ENCODE measurements around the gene PEX6. TPM values are rescaled to one million over a fixed set of nuclear protein-coding genes. Genes with fewer than 3 reads are reported as not detected.

Gene PEX6
- total and polyA plus RNA-seq, 2 donors (not counting 3 experiments of a cell fraction or from before 2014, with no cell fraction given) = 9.9 to 11.2 TPM

DNA sequence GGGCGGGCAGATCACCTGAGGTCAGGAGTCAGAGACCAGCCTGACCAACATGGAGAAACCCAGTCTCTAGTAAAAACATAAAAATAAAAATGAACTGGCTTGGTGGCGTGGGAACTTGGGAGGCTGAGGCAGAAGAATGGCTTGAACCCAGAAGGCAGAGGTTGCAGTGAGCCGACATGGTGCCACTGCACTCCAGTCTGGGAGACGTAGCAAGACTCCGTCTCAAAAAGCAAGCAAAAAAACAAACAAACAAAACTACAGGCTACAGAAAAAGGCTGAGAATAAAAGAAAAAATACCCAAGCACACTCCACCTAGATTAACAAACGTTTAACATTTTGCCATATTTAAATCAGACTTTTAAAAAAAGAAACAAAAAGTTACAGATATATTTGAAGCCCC lies 57.2 kb downstream of the PEX6 start:
- Histone ChIP-seq H3K36me3 (ENCODE audit: control insufficient read depth in 2 of 2, extremely low read depth in 1 of 2, insufficient read depth in 2 of 2, low read length in 2 of 2) (no peaks in the 10 kb centered on the region), H3K27me3 (ENCODE audit: control insufficient read depth in 2 of 2, insufficient read depth in 2 of 2, low read length in 2 of 2) (peaks cover 0 to 3% of the 10 kb centered on the region in 2 experiments), H3K9me1 (replicated peaks; ENCODE audit: control insufficient read depth, extremely low read depth, insufficient read depth, low read length) (no peaks in the 10 kb centered on the region), H3K4me3 (replicated peaks in 1 of 3; ENCODE audit: insufficient read depth in 1 of 3, low read depth in 1 of 3, low read length in 3 of 3) (no peak overlapping the region), H2AFZ (ENCODE audit: low read depth, low read length) (no peak overlapping the region), H3K27ac (ENCODE audit: insufficient read depth, low read depth, low read length) (no peak overlapping the region), H3K4me1 (ENCODE audit: control insufficient read depth, extremely low read depth, insufficient read depth, low read length) (peaks cover 4% of the 10 kb centered on the region), H3K4me2 (ENCODE audit: insufficient read depth, low read length) (no peak overlapping the region), H3K9ac (replicated peaks; ENCODE audit: extremely low read depth, insufficient read depth, low read length) (no peak overlapping the region), H4K20me1 (replicated peaks; ENCODE audit: control insufficient read depth, extremely low read depth, insufficient read depth, low read length) (no peaks in the 10 kb centered on the region), H3K79me2 (ENCODE audit: control insufficient read depth, insufficient read depth, low read length) (no peaks in the 10 kb centered on the region), H3K9me3 (replicated peaks; ENCODE audit: control insufficient read depth, insufficient read depth, low read length) (no peaks in the 10 kb centered on the region)
- dilution Hi-C loops (cut with MboI; ENCODE audit: extremely low pct_ligation_motif_present, low sequenced_read_pairs) = no loop called here
- CTCF ChIA-PET = no interaction called here
- FAIRE-seq (no peak), DNase-seq (ENCODE audit: low read depth, low spot score) (no peak)
- TF ChIP-seq EZH2 (IDR thresholded peaks at IDR 0.05; ENCODE audit: borderline replicate concordance, low read depth, low read length, severe bottlenecking) (no peak), POLR2A (IDR thresholded peaks at IDR 0.05; ENCODE audit: low read depth, low read length) (no peak), POLR2AphosphoS5 (IDR thresholded peaks at IDR 0.05; ENCODE audit: insufficient read depth, low read depth, low read length) (no peak), MYC (IDR thresholded peaks at IDR 0.05; ENCODE audit: low read depth, low read length) (no peak), JUN (IDR thresholded peaks at IDR 0.05; ENCODE audit: borderline replicate concordance, insufficient read depth, insufficient read length, low read depth) (no peak), GATA2 (IDR thresholded peaks at IDR 0.05; ENCODE audit: insufficient read depth, insufficient read length, low read depth, low read length) (no peak), MAX (IDR thresholded peaks at IDR 0.05; ENCODE audit: insufficient read depth, insufficient read length) (no peak), FOS (IDR thresholded peaks at IDR 0.05; ENCODE audit: borderline replicate concordance, insufficient read depth, low read length) (no peak)
- TF ChIP-seq, protein P1, sequence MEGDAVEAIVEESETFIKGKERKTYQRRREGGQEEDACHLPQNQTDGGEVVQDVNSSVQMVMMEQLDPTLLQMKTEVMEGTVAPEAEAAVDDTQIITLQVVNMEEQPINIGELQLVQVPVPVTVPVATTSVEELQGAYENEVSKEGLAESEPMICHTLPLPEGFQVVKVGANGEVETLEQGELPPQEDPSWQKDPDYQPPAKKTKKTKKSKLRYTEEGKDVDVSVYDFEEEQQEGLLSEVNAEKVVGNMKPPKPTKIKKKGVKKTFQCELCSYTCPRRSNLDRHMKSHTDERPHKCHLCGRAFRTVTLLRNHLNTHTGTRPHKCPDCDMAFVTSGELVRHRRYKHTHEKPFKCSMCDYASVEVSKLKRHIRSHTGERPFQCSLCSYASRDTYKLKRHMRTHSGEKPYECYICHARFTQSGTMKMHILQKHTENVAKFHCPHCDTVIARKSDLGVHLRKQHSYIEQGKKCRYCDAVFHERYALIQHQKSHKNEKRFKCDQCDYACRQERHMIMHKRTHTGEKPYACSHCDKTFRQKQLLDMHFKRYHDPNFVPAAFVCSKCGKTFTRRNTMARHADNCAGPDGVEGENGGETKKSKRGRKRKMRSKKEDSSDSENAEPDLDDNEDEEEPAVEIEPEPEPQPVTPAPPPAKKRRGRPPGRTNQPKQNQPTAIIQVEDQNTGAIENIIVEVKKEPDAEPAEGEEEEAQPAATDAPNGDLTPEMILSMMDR (IDR thresholded peaks at IDR 0.05; ENCODE audit: extremely low read depth in 1 of 2, insufficient read depth in 1 of 2, low read depth in 1 of 2, low read length in 2 of 2) = no peak
- intact Hi-C loops (cut with micrococcal nuclease) = no loop called here
- POLR2A ChIA-PET = no interaction called here
- no TSS peak for BruUV-seq (replicated peaks)

Measured in endothelial cell of umbilical vein (primary cell).